Gastroesophageal sphincter (tissue), 3 donors: Measurements from ENCODE around the gene CADPS2.

Source experiments
- POLR2A ChIP-seq, 2 donors: fragments of 450-650 bp; IDR thresholded peaks; one replicate each; pipeline ENCODE4 v1.6.1; 2017; ENCODE audit warnings: antibody characterized with exemption in 2 of 2, mild to moderate bottlenecking in 2 of 2, moderate library complexity in 1 of 2
- POLR2AphosphoS5 ChIP-seq: sonication (generic); formaldehyde crosslinking; IDR thresholded peaks from one replicate; pipeline ENCODE4 v1.6.1; 2017; ENCODE audit warnings: antibody characterized with exemption
- TF ChIP-seq, protein P1 (sequence below), 4 experiments: fragments of 200-600 bp in 2 of 4; fragments of 450-650 bp in 2 of 4; sonication (generic) in 1 of 4; IDR thresholded peaks; one replicate each; pipeline ENCODE4 v1.5.1; 2017 to 2019; ENCODE audit warnings: antibody characterized with exemption in 4 of 4, mild to moderate bottlenecking in 2 of 4, moderate library complexity in 2 of 4

DNA sequence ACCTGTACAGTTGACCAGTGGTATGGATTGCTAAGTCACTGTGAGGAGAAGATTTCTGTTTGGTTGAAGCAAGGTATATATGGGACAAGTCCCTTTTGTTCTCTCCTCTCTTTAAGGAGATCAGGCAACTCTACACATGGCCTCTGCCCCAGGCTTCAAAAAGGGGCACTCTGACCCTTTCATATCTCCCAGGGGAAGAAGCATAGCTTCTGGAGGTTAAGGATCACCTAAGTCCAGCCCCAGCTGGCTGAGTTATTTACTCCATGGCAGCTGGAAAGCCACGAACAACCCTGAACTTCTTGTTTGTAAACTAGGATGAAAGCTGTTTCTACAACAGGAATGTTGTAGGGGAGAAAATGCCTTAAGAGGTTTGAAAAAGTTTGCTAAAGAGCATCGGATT, 452.5 kb downstream of the CADPS2 start:
- TF ChIP-seq, protein P1, sequence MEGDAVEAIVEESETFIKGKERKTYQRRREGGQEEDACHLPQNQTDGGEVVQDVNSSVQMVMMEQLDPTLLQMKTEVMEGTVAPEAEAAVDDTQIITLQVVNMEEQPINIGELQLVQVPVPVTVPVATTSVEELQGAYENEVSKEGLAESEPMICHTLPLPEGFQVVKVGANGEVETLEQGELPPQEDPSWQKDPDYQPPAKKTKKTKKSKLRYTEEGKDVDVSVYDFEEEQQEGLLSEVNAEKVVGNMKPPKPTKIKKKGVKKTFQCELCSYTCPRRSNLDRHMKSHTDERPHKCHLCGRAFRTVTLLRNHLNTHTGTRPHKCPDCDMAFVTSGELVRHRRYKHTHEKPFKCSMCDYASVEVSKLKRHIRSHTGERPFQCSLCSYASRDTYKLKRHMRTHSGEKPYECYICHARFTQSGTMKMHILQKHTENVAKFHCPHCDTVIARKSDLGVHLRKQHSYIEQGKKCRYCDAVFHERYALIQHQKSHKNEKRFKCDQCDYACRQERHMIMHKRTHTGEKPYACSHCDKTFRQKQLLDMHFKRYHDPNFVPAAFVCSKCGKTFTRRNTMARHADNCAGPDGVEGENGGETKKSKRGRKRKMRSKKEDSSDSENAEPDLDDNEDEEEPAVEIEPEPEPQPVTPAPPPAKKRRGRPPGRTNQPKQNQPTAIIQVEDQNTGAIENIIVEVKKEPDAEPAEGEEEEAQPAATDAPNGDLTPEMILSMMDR (IDR thresholded peaks at IDR 0.05) = no peak
- TF ChIP-seq POLR2AphosphoS5 (no peak), POLR2A (IDR thresholded peaks at IDR 0.05) (no peak)
